Effector memory CD4-positive, alpha-beta T cell (primary cell): Measurements from ENCODE around the gene TCN2.
A peak's percentile ranks its signal among the peaks of the same experiment; 100 is the strongest.

Source experiments
- DNase-seq, 3 donors: peaks; one replicate each; pipeline ENCODE4 v3.0.0-alpha.2; 2020
- H3K27ac ChIP-seq: 2 replicates; pipeline ENCODE4 v1.7.0; 2013; ENCODE audit warnings: mild to moderate bottlenecking, low read length, moderate library complexity; ENCODE audit not compliant: insufficient read depth, poor library complexity, severe bottlenecking
- H3K27me3 ChIP-seq: replicated peaks from 2 replicates; pipeline ENCODE4 v1.7.0; 2013; ENCODE audit warnings: mild to moderate bottlenecking, low read length; ENCODE audit not compliant: insufficient read depth, control insufficient read depth, poor library complexity, severe bottlenecking
- H3K36me3 ChIP-seq: 2 replicates; pipeline ENCODE4 v1.7.0; 2013; ENCODE audit warnings: mild to moderate bottlenecking, low read length, moderate library complexity; ENCODE audit not compliant: control insufficient read depth, insufficient read depth
- H3K4me1 ChIP-seq: 2 replicates; pipeline ENCODE4 v1.7.0; 2013; ENCODE audit warnings: low read length, mild to moderate bottlenecking; ENCODE audit not compliant: control insufficient read depth, insufficient read depth, poor library complexity, severe bottlenecking
- H3K4me3 ChIP-seq: 2 replicates; pipeline ENCODE4 v1.7.0; 2013; ENCODE audit warnings: low read length, low read depth, mild to moderate bottlenecking; ENCODE audit not compliant: insufficient read depth, poor library complexity, severe bottlenecking
- H3K9me3 ChIP-seq: 2 replicates; pipeline ENCODE4 v1.7.0; 2013; ENCODE audit warnings: mild to moderate bottlenecking, low read length, moderate library complexity; ENCODE audit not compliant: control insufficient read depth

The TCN2 gene

DNA sequence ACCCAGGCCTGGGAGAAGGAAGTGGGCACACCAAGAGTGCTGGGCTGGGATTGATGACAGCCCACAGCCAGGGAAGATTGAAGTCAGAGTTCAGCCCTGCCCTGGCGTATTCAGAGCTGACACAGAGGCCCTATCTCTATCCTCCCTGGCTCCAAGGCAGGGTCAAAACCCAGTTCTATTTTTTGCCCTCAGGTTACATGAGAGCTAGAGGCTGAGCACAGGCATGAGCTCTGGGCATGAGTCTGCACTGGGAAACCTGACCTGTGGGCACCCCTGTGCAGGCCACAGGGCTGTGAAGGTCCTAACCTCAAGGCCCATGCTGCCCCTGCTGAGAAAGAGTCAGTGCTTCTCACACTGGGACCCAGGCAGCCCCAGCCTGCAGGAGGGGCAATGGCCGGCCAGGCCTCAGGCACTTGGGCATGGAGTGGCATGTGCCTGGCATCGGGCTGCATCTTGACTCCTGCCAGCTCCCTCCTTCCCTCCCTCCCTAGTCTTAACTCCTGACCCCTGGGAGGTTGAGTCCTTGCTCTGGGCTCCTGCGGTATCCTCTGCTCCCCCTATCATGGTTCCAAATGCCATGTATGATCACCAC, 34.0 kb downstream of the TCN2 start:
- peaks cover 11% of the 10 kb centered on the region for H3K4me1 ChIP-seq
- no peaks in the 10 kb centered on the region for H3K9me3 ChIP-seq
- no peak overlapping the region for H3K4me3 ChIP-seq
- no peaks in the 10 kb centered on the region for H3K36me3 ChIP-seq
- no peak overlapping the region for H3K27ac ChIP-seq
- H3K27me3 ChIP-seq: no peaks in the 10 kb centered on the region
- DNase-seq: no peak

GRCh38 chr22:30643055-30643875, 36.3 kb downstream of the TCN2 start:
- no peak for DNase-seq
- Histone ChIP-seq H3K4me3 (no peak overlapping the region), H3K4me1 (no peaks in the 10 kb centered on the region), H3K36me3 (no peaks in the 10 kb centered on the region), H3K27ac (no peak overlapping the region), H3K9me3 (no peaks in the 10 kb centered on the region), H3K27me3 (no peaks in the 10 kb centered on the region)

- Histone ChIP-seq H3K27me3 (no peaks in the 10 kb centered on the region), H3K9me3 (no peaks in the 10 kb centered on the region), H3K27ac (no peak overlapping the region), H3K4me3 (no peak overlapping the region), H3K4me1 (no peaks in the 10 kb centered on the region), H3K36me3 (no peaks in the 10 kb centered on the region)
- no peak for DNase-seq
Measured at GRCh38 chr22:30646518-30647160, 39.7 kb downstream of the TCN2 start.

DNA sequence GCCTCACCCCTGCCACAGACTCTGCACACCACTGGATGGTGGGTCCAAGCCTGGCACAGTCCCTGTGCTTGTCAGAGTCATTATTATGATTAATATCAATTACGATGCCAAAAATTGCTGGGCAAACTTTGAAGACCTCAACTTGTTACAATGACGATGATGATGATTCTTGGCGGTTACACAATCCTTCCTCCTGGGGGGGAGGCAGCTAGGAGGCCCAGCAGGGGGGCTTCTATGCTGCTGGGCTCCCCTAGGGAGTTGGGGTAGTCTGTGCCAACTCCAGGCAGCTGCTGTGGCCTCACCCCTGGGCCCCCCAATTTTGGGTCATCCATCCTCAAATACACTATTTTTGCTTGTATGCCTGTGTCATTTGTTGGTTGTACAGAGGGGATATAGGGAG, 40.6 kb downstream of the TCN2 start:
- H3K27ac ChIP-seq: no peak overlapping the region
- H3K36me3 ChIP-seq: no peaks in the 10 kb centered on the region
- H3K4me1 ChIP-seq: no peaks in the 10 kb centered on the region
- H3K27me3 ChIP-seq: no peaks in the 10 kb centered on the region
- DNase-seq: no peak
- H3K9me3 ChIP-seq: no peaks in the 10 kb centered on the region
- H3K4me3 ChIP-seq: no peak overlapping the region

GRCh38 chr22:30648825-30649224, 41.9 kb downstream of the TCN2 start:
- Histone ChIP-seq H3K9me3 (no peaks in the 10 kb centered on the region), H3K4me1 (no peaks in the 10 kb centered on the region), H3K27ac (no peak overlapping the region), H3K36me3 (no peaks in the 10 kb centered on the region), H3K27me3 (no peaks in the 10 kb centered on the region), H3K4me3 (no peak overlapping the region)
- DNase-seq: no peak

- no peak overlapping the region for H3K27ac ChIP-seq
- no peaks in the 10 kb centered on the region for H3K27me3 ChIP-seq
- no peaks in the 10 kb centered on the region for H3K36me3 ChIP-seq
- no peaks in the 10 kb centered on the region for H3K4me1 ChIP-seq
- H3K4me3 ChIP-seq: no peak overlapping the region
- H3K9me3 ChIP-seq: no peaks in the 10 kb centered on the region
- DNase-seq: peak; percentile 38 to 55 (median 55)
Measured at GRCh38 chr22:30649430-30650007, 42.5 kb downstream of the TCN2 start.

DNA sequence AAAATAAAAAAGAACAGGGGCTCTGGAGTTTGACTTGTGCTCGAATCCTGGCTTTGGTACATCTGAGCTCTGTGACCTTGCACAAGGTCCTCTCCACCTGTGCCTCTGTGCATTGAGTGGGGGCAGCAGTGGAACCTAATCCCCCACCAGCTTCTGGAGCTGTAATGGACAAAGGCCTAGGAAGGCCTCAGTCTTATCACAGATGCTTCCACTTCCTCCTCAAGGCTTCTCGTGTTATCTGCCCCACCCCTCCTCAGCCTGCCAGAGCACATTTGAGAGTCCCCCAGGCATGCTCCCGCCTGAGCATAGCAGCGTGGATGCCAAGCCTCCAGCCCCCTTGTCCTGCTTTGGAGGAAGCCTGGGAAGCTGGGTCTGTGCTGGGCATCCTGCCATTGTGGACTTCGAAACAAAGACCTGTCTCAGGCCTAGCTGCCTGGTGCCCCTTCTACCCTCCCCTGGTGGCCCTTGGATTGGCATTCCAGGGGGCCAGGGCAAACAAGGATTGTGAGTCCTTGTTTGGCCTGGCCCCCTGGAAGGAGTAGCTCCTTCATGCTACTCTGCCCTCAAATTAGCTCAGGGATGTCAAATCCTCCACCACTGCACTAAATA, 43.6 kb downstream of the TCN2 start:
- peaks cover 3% of the 10 kb centered on the region for H3K36me3 ChIP-seq
- no peak overlapping the region for H3K27ac ChIP-seq
- H3K27me3 ChIP-seq: no peaks in the 10 kb centered on the region
- no peaks in the 10 kb centered on the region for H3K9me3 ChIP-seq
- H3K4me1 ChIP-seq: no peaks in the 10 kb centered on the region
- H3K4me3 ChIP-seq: no peak overlapping the region
- DNase-seq: no peak

- no peaks in the 10 kb centered on the region for H3K9me3 ChIP-seq
- peaks cover 3% of the 10 kb centered on the region for H3K36me3 ChIP-seq
- H3K4me1 ChIP-seq: no peaks in the 10 kb centered on the region
- H3K27me3 ChIP-seq: no peaks in the 10 kb centered on the region
- H3K4me3 ChIP-seq: no peak overlapping the region
- no peak overlapping the region for H3K27ac ChIP-seq
- no peak for DNase-seq
Measured at GRCh38 chr22:30652852-30653251, 45.9 kb downstream of the TCN2 start.

DNA sequence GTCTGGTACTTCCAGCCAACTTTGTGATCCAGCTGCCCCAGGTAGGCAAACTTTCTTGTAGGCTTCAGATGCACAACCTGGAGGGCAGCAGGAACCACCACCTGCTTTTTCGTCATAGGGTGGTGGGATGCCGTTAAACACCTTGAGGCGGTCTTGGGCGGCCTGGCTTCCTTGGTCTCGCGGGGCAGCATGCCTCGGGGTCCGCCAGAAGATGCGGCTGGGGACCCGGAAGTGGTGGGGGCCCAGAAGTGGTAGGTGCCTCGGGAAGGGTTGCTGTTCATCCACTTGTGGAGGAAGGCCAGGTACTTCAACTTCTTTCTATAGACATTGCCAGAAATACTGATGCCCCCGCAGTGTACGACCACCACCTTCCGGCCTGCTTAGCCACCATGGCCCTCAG, 47.4 kb downstream of the TCN2 start:
- no peak for DNase-seq
- Histone ChIP-seq H3K9me3 (no peaks in the 10 kb centered on the region), H3K27me3 (no peaks in the 10 kb centered on the region), H3K4me3 (no peak overlapping the region), H3K36me3 (peaks cover 3% of the 10 kb centered on the region), H3K4me1 (no peaks in the 10 kb centered on the region), H3K27ac (no peak overlapping the region)
